ENCODE results near the gene TTYH2. TPM values are rescaled to one million over a fixed set of nuclear protein-coding genes. Genes with fewer than 3 reads are reported as not detected.

The TTYH2 gene
- total RNA-seq, 1 experiment from 2014 or later = 15.4 TPM

GRCh38 chr17:74250324-74250995 is 37.1 kb downstream of the TTYH2 start:
- POLR2A ChIA-PET (ENCODE audit: low non-redundant PET) = no interaction called here

GRCh38 chr17:74251051-74251450 is 37.7 kb downstream of the TTYH2 start:
- CTCF ChIA-PET = no interaction called here
- no peaks in the 10 kb centered on the region for H3K9me3 ChIP-seq (ENCODE audit: low read depth, low read length, poor library complexity, severe bottlenecking)
- POLR2A ChIA-PET (ENCODE audit: low non-redundant PET) = no interaction called here
- H3K4me1 ChIP-seq (ENCODE audit: insufficient read depth, low read length, poor library complexity, severe bottlenecking) = no peaks in the 10 kb centered on the region
- DNase-seq (ENCODE audit: low spot score) = no peak
- H3K4me3 ChIP-seq (ENCODE audit: low read depth, low read length, poor library complexity, severe bottlenecking) = no peak overlapping the region
- H3K36me3 ChIP-seq (ENCODE audit: insufficient read depth, low read length, poor library complexity, severe bottlenecking) = no peaks in the 10 kb centered on the region
- no peak overlapping the region for H3K27ac ChIP-seq (ENCODE audit: low read depth, low read length, poor library complexity, severe bottlenecking)
- TF ChIP-seq CTCF (conservative IDR thresholded peaks at IDR 0.05; ENCODE audit: low read depth, low read length) (no peak), EZH2 (IDR thresholded peaks at IDR 0.05; ENCODE audit: borderline replicate concordance, low read depth, low read length, poor library complexity, severe bottlenecking) (no peak)
- no TSS peak for BruUV-seq (replicated peaks)
- intact Hi-C loops (cut with micrococcal nuclease; ENCODE audit: unreplicated experiment) = no loop called here
- H3K27me3 ChIP-seq (replicated peaks; ENCODE audit: insufficient read depth, low read depth, low read length, poor library complexity) = no peaks in the 10 kb centered on the region

More at GRCh38 chr17:74250324-74250995, 37.1 kb downstream of the TTYH2 start:
- no peaks in the 10 kb centered on the region for H3K27me3 ChIP-seq (replicated peaks; ENCODE audit: insufficient read depth, low read depth, low read length, poor library complexity)
- no peak overlapping the region for H3K27ac ChIP-seq (ENCODE audit: low read depth, low read length, poor library complexity, severe bottlenecking)
- H3K4me1 ChIP-seq (ENCODE audit: insufficient read depth, low read length, poor library complexity, severe bottlenecking) = peaks cover 3% of the 10 kb centered on the region
- intact Hi-C loops (cut with micrococcal nuclease; ENCODE audit: unreplicated experiment) = no loop called here
- H3K36me3 ChIP-seq (ENCODE audit: insufficient read depth, low read length, poor library complexity, severe bottlenecking) = no peaks in the 10 kb centered on the region
- no TSS peak for BruUV-seq (replicated peaks)
- no peak for DNase-seq (ENCODE audit: low spot score)
- no peak overlapping the region for H3K4me3 ChIP-seq (ENCODE audit: low read depth, low read length, poor library complexity, severe bottlenecking)
- CTCF ChIA-PET = no interaction called here
- TF ChIP-seq CTCF (conservative IDR thresholded peaks at IDR 0.05; ENCODE audit: low read depth, low read length) = no peak
- no peak for TF ChIP-seq EZH2 (IDR thresholded peaks at IDR 0.05; ENCODE audit: borderline replicate concordance, low read depth, low read length, poor library complexity, severe bottlenecking)
- H3K9me3 ChIP-seq (ENCODE audit: low read depth, low read length, poor library complexity, severe bottlenecking) = no peaks in the 10 kb centered on the region

- H3K27ac ChIP-seq (ENCODE audit: low read depth, low read length, poor library complexity, severe bottlenecking) = no peak overlapping the region
- intact Hi-C loops (cut with micrococcal nuclease; ENCODE audit: unreplicated experiment) = no loop called here
- BruUV-seq (replicated peaks) = no TSS peak
- no peak overlapping the region for H3K4me3 ChIP-seq (ENCODE audit: low read depth, low read length, poor library complexity, severe bottlenecking)
- no peaks in the 10 kb centered on the region for H3K36me3 ChIP-seq (ENCODE audit: insufficient read depth, low read length, poor library complexity, severe bottlenecking)
- H3K9me3 ChIP-seq (ENCODE audit: low read depth, low read length, poor library complexity, severe bottlenecking) = no peaks in the 10 kb centered on the region
- TF ChIP-seq EZH2 (IDR thresholded peaks at IDR 0.05; ENCODE audit: borderline replicate concordance, low read depth, low read length, poor library complexity, severe bottlenecking) (no peak), CTCF (conservative IDR thresholded peaks at IDR 0.05; ENCODE audit: low read depth, low read length) (no peak)
- POLR2A ChIA-PET (ENCODE audit: low non-redundant PET) = no interaction called here
- DNase-seq (ENCODE audit: low spot score) = no peak
- no peaks in the 10 kb centered on the region for H3K4me1 ChIP-seq (ENCODE audit: insufficient read depth, low read length, poor library complexity, severe bottlenecking)
- H3K27me3 ChIP-seq (replicated peaks; ENCODE audit: insufficient read depth, low read depth, low read length, poor library complexity) = no peaks in the 10 kb centered on the region
- CTCF ChIA-PET = no interaction called here
These were observed 38.2 kb downstream of the TTYH2 start for GRCh38 chr17:74251569-74251968.
